HG03469 (cell line): ENCODE data around the gene GGT5.

Experiments used
- ATAC-seq: cut with Tn5 transposase; IDR thresholded peaks from one replicate; pipeline ENCODE4 v1.9.1; 2021; ENCODE audit warnings: mild to moderate bottlenecking, moderate library complexity, moderate number of reproducible peaks; ENCODE audit not compliant: unreplicated experiment

GGT5 gene

GRCh38 chr22:24170188-24170587 lies 74.7 kb downstream of the GGT5 start:
- no peak for ATAC-seq
